H9 (cell line): ENCODE data around the gene CAVIN3. TPM values are rescaled to one million over a fixed set of nuclear protein-coding genes. Genes with fewer than 3 reads are reported as not detected.

Experiments used
- DNase-seq: peaks from one replicate; pipeline ENCODE4 v3.0.0-alpha.2; 2017
- H2AFZ ChIP-seq: one replicate; pipeline ENCODE4 v1.6.1; 2013; ENCODE audit warnings: mild to moderate bottlenecking, low read length, control low read depth, moderate library complexity
- H2AK5ac ChIP-seq: 2 replicates; pipeline ENCODE4 v1.6.1; 2013; ENCODE audit warnings: low read length, control low read depth, mixed read lengths; ENCODE audit not compliant: insufficient read length
- H2BK120ac ChIP-seq: one replicate; pipeline ENCODE4 v1.6.1; 2013; ENCODE audit warnings: low read depth, mild to moderate bottlenecking, low read length, control low read depth, inconsistent platforms; ENCODE audit not compliant: poor library complexity, severe bottlenecking
- H2BK12ac ChIP-seq: 2 replicates; pipeline ENCODE4 v1.6.1; 2013; ENCODE audit warnings: low read length, control low read depth, mixed read lengths, low read depth; ENCODE audit not compliant: insufficient read length
- H2BK15ac ChIP-seq: 2 replicates; pipeline ENCODE4 v1.6.1; 2013; ENCODE audit warnings: low read depth, low read length, control low read depth
- H2BK20ac ChIP-seq: one replicate; pipeline ENCODE4 v1.6.1; 2013; ENCODE audit warnings: low read depth, mild to moderate bottlenecking, low read length, control low read depth, inconsistent platforms; ENCODE audit not compliant: poor library complexity, severe bottlenecking
- H2BK5ac ChIP-seq: 2 replicates; pipeline ENCODE4 v1.6.1; 2013; ENCODE audit warnings: low read length, control low read depth, mixed read lengths; ENCODE audit not compliant: insufficient read length
- H3K14ac ChIP-seq: 2 replicates; pipeline ENCODE4 v1.6.1; 2013; ENCODE audit warnings: low read length, control low read depth; ENCODE audit not compliant: insufficient read depth
- H3K18ac ChIP-seq: 2 replicates; pipeline ENCODE4 v1.6.1; 2013; ENCODE audit warnings: low read depth, mild to moderate bottlenecking, mixed read lengths, low read length, control low read depth; ENCODE audit not compliant: insufficient read length
- H3K23ac ChIP-seq: 2 replicates; pipeline ENCODE4 v1.6.1; 2013; ENCODE audit warnings: low read length, control low read depth, mixed read lengths, low read depth; ENCODE audit not compliant: insufficient read length
- H3K23me2 ChIP-seq: 2 replicates; pipeline ENCODE4 v1.6.1; 2013; ENCODE audit warnings: low read depth, mild to moderate bottlenecking, mixed read lengths, low read length, control low read depth; ENCODE audit not compliant: insufficient read length, poor library complexity, severe bottlenecking
- H3K27ac ChIP-seq: 2 replicates; pipeline ENCODE4 v1.5.1; 2013; ENCODE audit warnings: low read length, control low read depth, mixed read lengths, low read depth; ENCODE audit not compliant: insufficient read length
- H3K27me3 ChIP-seq: 2 replicates; pipeline ENCODE4 v1.6.1; 2013; ENCODE audit warnings: low read length, control low read depth, inconsistent platforms; ENCODE audit not compliant: insufficient read depth
- H3K4ac ChIP-seq: 2 replicates; pipeline ENCODE4 v1.6.1; 2013; ENCODE audit warnings: low read depth, mild to moderate bottlenecking, control low read depth, inconsistent platforms, low read length, moderate library complexity
- H3K4me1 ChIP-seq: 2 replicates; pipeline ENCODE4 v1.6.1; 2013; ENCODE audit warnings: low read length, control low read depth, inconsistent platforms; ENCODE audit not compliant: insufficient read depth
- H3K4me2 ChIP-seq: 2 replicates; pipeline ENCODE4 v1.6.1; 2013; ENCODE audit warnings: low read length, control low read depth, mixed read lengths; ENCODE audit not compliant: insufficient read length, insufficient read depth
- H3K56ac ChIP-seq: 2 replicates; pipeline ENCODE4 v1.6.1; 2013; ENCODE audit warnings: low read depth, mild to moderate bottlenecking, mixed read lengths, low read length, control low read depth; ENCODE audit not compliant: insufficient read length
- H3K79me1 ChIP-seq: 2 replicates; pipeline ENCODE4 v1.6.1; 2013; ENCODE audit warnings: low read depth, mild to moderate bottlenecking, moderate library complexity, low read length, control low read depth, inconsistent platforms; ENCODE audit not compliant: insufficient read depth, poor library complexity, severe bottlenecking
- H3K79me2 ChIP-seq: 2 replicates; pipeline ENCODE4 v1.6.1; 2013; ENCODE audit warnings: low read length, control low read depth, inconsistent platforms; ENCODE audit not compliant: insufficient read depth
- H3K9ac ChIP-seq: 2 replicates; pipeline ENCODE4 v1.6.1; 2013; ENCODE audit warnings: low read length, control low read depth, mixed read lengths; ENCODE audit not compliant: insufficient read length; ENCODE audit errors: extremely low read depth
- H3K9me3 ChIP-seq: one replicate; pipeline ENCODE4 v1.6.1; 2013; ENCODE audit warnings: low read depth, low read length, inconsistent platforms; ENCODE audit not compliant: control insufficient read depth
- H3T11ph ChIP-seq: one replicate; pipeline ENCODE4 v1.6.1; 2013; ENCODE audit warnings: mild to moderate bottlenecking, low read length, control low read depth, inconsistent platforms
- H4K20me1 ChIP-seq: one replicate; pipeline ENCODE4 v1.6.1; 2013; ENCODE audit not compliant: control insufficient read depth, insufficient read length, insufficient read depth
- H4K5ac ChIP-seq: 2 replicates; pipeline ENCODE4 v1.6.1; 2013; ENCODE audit warnings: low read depth, mild to moderate bottlenecking, mixed read lengths, low read length, control low read depth; ENCODE audit not compliant: insufficient read length
- H4K8ac ChIP-seq: replicated peaks from 2 replicates; pipeline ENCODE4 v1.6.1; 2013; ENCODE audit warnings: low read length, control low read depth, mixed read lengths, low read depth; ENCODE audit not compliant: insufficient read length
- H4K91ac ChIP-seq: 2 replicates; pipeline ENCODE4 v1.6.1; 2013; ENCODE audit warnings: low read depth, mild to moderate bottlenecking, moderate library complexity, mixed read lengths, low read length, control low read depth; ENCODE audit not compliant: insufficient read length
- H3K27ac Mint-ChIP-seq, 3 experiments: 2 replicates in 2 of 3; 3 replicates in 1 of 3; pipeline ENCODE4 v1.8.0; 2020 to 2021; ENCODE audit warnings: mixed read lengths in 3 of 3, mild to moderate bottlenecking in 1 of 3, moderate library complexity in 1 of 3
- H3K27me3 Mint-ChIP-seq: 2 replicates; pipeline ENCODE4 v1.8.0; 2021; ENCODE audit warnings: low read depth, mild to moderate bottlenecking, moderate library complexity, mixed read lengths
- H3K36me3 Mint-ChIP-seq, 3 experiments: 2 replicates in 2 of 3; 3 replicates in 1 of 3; pipeline ENCODE4 v1.8.0; 2020 to 2021; ENCODE audit warnings: low read depth in 3 of 3, mixed read lengths in 3 of 3; ENCODE audit not compliant: insufficient read depth in 1 of 3
- H3K4me1 Mint-ChIP-seq, 2 experiments: 2 replicates each; pipeline ENCODE4 v1.8.0; 2020; ENCODE audit warnings: mixed read lengths in 2 of 2
- H3K4me3 Mint-ChIP-seq, 2 experiments: 2 replicates in 1 of 2; 3 replicates in 1 of 2; pipeline ENCODE4 v1.8.0; 2020 to 2021; ENCODE audit warnings: mild to moderate bottlenecking in 2 of 2, mixed read lengths in 2 of 2, moderate library complexity in 1 of 2
- H3K9me3 Mint-ChIP-seq, 2 experiments: 2 replicates in 1 of 2; 3 replicates in 1 of 2; pipeline ENCODE4 v1.8.0; 2020; ENCODE audit warnings: mild to moderate bottlenecking in 2 of 2, mixed read lengths in 2 of 2, moderate library complexity in 1 of 2
- WGBS: extraction: QIAGEN DNeasy Blood & Tissue Kit; methylation state at CpG from one replicate; pipeline ENCODE4 v1.1.7; 2013; ENCODE audit warnings: missing lambda C conversion rate, low lambda C conversion rate, mixed read lengths; ENCODE audit not compliant: insufficient read length; ENCODE audit errors: extremely low coverage; 5-methylcytosine and 5-hydroxymethylcytosine counted together
- total RNA-seq: library from RNA; stranded (reverse); gene quantifications from 2 replicates; pipeline ENCODE4 v1.2.1, GENCODE V29; 2021
- TF ChIP-seq, protein P1 (sequence below): fragments of 200-600 bp; sonication (generic); conservative IDR thresholded peaks from 3 replicates; pipeline ENCODE4 v1.8.0; 2021; ENCODE audit warnings: antibody characterized with exemption, mild to moderate bottlenecking

Gene CAVIN3
- total RNA-seq, 1 experiment from 2014 or later, result 60.0 TPM

DNA sequence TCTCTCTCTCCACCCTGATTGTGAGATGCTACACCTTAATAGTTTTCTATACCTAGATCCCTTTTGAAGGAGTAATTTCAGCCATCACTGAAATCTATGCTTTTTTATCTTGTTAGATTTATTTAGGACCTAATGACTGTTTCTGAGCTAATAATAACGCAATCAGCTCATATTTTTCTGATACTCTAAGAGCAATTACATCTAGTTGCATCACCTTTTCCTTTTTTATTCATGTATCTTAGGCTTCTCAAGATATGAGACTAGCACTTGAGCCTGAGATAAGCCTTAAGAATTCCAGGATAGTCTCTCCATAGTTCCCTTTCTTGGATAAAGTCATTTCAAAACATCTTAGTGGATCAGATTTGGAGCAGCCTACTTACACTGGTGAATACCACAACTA is 25.1 kb upstream of the CAVIN3 start:
- Histone ChIP-seq H3K79me1 (no peaks in the 10 kb centered on the region), H3K27ac (no peak overlapping the region), H3K4ac (no peak overlapping the region), H3T11ph (no peak overlapping the region), H3K27me3 (no peaks in the 10 kb centered on the region), H3K9ac (no peak overlapping the region), H4K91ac (no peak overlapping the region), H3K79me2 (no peaks in the 10 kb centered on the region), H2BK15ac (no peak overlapping the region), H2BK120ac (no peak overlapping the region), H2AFZ (no peak overlapping the region), H3K23me2 (no peaks in the 10 kb centered on the region), H4K8ac (no peak overlapping the region), H3K4me2 (no peak overlapping the region), H2BK5ac (no peak overlapping the region), H2BK20ac (no peak overlapping the region), H3K9me3 (no peaks in the 10 kb centered on the region), H4K5ac (no peak overlapping the region), H3K18ac (no peak overlapping the region), H3K56ac (no peak overlapping the region), H2BK12ac (no peak overlapping the region), H3K14ac (no peak overlapping the region), H3K23ac (no peak overlapping the region), H2AK5ac (no peak overlapping the region), H4K20me1 (no peaks in the 10 kb centered on the region), H3K4me1 (no peaks in the 10 kb centered on the region)
- Mint-ChIP-seq H3K4me1 (peaks cover 8 to 15% of the 10 kb centered on the region in 2 experiments), H3K9me3 (peaks cover 12 to 13% of the 10 kb centered on the region in 2 experiments), H3K27me3 (no peaks in the 10 kb centered on the region), H3K27ac (no peak overlapping the region), H3K4me3 (no peak overlapping the region), H3K36me3 (peaks cover 4 to 20% (median 9%) of the 10 kb centered on the region in 3 experiments; a peak in 6 of 7 replicates)
- WGBS, result no CpG with 5 or more reads among the region's 1 CpG
- TF ChIP-seq, protein P1, sequence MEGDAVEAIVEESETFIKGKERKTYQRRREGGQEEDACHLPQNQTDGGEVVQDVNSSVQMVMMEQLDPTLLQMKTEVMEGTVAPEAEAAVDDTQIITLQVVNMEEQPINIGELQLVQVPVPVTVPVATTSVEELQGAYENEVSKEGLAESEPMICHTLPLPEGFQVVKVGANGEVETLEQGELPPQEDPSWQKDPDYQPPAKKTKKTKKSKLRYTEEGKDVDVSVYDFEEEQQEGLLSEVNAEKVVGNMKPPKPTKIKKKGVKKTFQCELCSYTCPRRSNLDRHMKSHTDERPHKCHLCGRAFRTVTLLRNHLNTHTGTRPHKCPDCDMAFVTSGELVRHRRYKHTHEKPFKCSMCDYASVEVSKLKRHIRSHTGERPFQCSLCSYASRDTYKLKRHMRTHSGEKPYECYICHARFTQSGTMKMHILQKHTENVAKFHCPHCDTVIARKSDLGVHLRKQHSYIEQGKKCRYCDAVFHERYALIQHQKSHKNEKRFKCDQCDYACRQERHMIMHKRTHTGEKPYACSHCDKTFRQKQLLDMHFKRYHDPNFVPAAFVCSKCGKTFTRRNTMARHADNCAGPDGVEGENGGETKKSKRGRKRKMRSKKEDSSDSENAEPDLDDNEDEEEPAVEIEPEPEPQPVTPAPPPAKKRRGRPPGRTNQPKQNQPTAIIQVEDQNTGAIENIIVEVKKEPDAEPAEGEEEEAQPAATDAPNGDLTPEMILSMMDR, result no peak
- no peak for DNase-seq
